ENCODE measurements around the gene FOXO3.
"Not testable (repeated sequence)": the region's sequence is repeated elsewhere in the genome, so short reads cannot be mapped to it uniquely, and the experiment has no call there.

Gene FOXO3

GRCh38 chr6:108665495-108666196 is 104.9 kb downstream of the FOXO3 start:
- DNase-seq = no peak

DNA sequence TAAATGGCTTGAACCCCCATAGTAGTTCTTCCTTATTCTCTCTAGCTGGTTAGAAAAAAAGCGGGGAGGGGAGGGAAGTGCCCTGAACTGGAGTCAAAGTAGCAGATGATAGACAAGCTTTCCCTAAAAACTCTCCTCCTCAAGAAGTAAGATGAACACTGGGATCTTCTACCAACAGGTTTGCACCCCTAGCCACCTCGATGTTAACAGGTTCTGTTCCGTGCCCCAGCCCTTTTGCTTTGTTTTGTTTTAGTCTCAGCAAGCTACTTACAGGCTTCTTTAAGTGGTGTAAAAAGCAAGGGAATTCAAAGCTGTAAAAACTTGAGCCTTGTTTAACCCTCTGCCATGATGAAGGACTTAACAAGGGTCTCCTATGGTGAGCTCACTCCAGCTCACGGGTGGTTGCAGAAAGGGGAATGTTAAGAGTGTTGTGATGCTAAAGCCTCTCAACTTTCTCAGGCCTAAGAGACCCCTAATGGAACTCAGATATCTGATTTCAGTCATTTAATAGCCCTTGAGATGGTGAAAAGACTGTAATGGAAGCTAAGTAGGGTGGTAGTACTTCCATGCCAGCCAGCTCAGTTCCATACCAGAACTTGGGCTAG is 106.0 kb downstream of the FOXO3 start:
- no peak for DNase-seq

DNA sequence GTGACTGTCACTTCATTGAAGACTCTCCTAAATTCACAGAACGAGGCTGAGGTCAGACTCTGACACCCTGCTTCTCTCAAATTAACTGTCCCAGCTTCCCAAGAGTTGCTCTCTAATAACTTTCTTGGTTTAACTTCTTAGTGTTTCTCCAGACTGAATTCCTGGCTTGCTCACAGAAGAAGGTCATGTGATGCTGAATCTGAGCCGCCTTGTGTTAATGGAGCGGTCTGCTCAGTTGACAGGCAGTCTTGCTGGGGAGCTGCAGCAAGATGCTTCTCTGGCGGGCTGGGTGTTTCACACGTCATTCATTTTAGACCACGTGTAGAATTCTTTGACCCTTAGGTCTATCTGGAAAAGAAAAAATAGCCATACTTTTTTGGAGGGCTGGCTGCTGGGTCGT is 107.3 kb downstream of the FOXO3 start:
- no peak for DNase-seq

DNA sequence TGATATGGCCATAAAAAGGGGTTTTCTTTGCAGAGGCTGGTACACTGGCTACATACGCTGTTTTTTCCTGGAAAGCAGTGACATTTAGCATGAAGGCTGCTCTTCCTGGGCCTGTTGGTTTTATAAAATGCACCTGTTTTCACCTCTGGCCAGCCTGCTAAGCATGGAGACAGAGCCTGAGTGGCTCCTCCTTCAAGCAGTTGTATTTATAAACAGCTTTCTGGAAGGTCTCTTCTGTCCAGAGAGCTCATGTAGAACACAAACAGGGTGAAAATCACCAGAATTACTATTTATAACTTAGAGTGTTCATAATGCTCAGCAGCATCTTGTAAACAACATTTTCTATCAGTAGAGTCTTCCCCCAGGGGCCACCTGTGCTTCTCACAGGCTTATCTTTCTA is 109.0 kb downstream of the FOXO3 start:
- no peak for DNase-seq

- no peak for DNase-seq
Observed at GRCh38 chr6:108671175-108671574, 110.5 kb downstream of the FOXO3 start.

DNA sequence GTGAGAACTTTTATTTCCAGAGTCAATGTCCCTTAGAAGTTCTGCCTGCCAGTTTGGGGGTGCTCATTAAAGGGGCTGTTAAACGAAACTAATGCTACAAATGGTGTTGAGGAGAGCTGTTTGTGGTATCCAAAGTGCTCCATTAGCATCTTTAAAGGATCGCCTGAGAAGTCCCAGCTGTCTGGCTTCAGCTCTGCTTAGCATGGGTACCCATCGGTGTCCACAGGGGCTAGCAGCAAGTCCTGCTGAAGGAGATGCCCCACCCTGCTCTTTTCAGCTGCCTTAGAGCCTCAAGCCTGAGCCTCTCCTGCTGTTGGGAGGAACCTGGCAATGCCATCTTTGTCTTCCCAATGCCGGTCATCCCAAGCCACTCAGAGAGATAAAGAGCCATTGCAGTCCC is 111.1 kb downstream of the FOXO3 start:
- DNase-seq = no peak

DNA sequence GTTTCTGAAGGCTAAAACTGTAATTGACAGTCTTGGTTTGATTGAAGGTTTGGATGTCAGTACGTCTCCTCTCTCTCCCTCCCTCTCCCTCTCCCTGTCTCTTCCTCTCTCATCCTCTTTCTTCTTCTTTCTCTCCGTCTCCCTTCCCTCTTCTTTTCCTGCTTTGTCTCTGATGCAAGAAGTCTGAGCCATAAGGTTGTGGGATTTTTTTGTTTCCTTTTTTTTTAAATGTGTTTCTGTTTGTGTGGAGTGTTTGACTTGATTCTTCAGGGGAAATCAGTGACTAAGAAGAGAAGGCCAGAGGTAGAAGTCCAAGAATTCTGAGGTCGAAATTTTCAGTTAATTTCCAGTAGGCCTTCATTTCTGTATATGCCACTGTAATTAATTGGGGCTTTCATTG is 111.9 kb downstream of the FOXO3 start:
- no peak for DNase-seq

DNA sequence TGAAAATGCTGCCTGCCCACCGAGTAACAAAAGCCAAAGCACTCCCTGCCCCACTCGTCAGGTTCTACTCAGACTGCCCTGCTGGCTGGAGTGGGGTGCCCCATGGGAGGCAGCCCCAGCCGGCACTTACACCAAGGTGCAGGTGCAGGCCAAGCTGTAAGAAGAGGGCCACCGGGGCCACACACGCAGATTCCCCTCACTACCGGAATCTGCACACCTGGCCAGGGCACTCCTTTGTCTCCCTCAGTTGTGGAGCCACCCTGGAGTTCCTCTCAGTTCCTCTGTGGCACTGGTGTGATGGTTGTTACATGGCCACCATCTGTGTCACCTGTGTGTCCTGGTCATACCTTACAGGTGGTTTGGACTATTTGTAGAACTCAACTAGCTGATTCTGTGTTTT is 112.4 kb downstream of the FOXO3 start:
- no peak for DNase-seq

DNA sequence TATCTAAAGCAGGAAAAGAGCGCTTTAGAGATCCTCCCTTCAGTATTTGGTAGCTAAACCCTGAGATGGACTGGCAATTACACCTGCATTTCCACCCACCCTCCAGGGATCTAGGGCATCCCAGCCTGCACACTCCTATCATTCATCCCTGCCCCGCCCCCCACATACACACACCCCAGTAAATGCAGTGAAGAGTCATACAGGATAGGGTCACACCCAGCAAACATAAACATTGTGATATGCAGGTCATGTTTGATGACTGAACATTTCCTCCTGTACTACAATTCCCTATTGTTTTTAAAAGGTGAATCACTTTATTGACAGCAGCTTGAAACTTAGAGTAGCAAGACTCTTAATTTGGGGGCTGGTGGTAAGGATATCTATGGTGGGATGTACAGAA is 112.9 kb downstream of the FOXO3 start:
- no peak for DNase-seq

DNA sequence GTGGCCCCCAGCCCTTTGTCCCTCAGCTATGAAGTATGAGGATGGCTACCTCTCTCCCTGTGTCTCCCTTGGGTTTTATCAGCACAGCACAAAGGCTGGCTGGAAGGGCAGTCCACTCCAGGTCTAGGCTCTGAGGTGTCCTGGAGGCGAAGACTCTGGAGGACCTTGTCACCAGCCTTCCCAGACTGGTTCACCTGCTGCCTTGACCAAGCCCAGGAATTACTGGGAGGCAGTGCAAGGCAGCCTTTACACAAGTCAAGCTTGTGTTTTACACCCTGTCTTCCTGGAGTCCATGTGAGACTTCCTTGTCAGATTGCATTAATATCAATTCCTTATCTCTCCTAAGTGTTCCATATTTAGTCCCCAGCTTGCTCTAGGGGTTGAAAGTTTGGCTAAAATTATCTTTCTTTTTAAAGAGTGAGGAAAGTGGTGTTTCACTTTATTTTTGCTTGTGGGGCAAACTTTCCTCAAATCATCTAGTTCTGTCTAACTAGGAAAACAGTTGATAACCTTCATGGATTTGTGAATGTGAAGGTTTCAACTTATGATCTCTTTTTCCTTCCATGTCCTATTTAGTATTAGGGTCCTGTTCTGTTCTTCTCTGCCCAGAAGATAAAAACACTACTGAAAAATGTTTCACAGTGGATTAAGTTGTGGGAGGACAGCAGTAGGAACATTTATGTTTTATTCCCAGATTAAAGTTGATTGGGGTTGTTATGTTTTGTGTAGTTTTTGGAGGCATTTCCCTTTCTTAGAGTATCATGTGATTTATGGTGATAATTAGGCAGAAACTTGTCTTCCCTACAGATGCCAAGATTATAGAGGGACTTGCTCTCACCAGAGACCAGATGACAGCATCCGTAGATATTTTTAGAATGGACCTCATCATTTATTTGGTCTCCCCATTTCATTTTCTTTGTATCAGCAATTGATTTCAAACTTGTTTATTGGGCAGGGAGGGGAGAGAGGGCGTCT is 114.8 kb downstream of the FOXO3 start:
- no peak for DNase-seq

- DNase-seq = no peak
Observed at GRCh38 chr6:108676555-108676954, 115.8 kb downstream of the FOXO3 start.

GRCh38 chr6:108677357-108677756 is 116.6 kb downstream of the FOXO3 start:
- no peak for DNase-seq

- no peak for DNase-seq
Observed at GRCh38 chr6:108677894-108678293, 117.2 kb downstream of the FOXO3 start.

- DNase-seq = not testable (repeated sequence)
Observed at GRCh38 chr6:108680314-108680713, 119.6 kb downstream of the FOXO3 start.

- DNase-seq = not testable (repeated sequence)
Observed at GRCh38 chr6:108681721-108682120, 121.0 kb downstream of the FOXO3 start.

DNA sequence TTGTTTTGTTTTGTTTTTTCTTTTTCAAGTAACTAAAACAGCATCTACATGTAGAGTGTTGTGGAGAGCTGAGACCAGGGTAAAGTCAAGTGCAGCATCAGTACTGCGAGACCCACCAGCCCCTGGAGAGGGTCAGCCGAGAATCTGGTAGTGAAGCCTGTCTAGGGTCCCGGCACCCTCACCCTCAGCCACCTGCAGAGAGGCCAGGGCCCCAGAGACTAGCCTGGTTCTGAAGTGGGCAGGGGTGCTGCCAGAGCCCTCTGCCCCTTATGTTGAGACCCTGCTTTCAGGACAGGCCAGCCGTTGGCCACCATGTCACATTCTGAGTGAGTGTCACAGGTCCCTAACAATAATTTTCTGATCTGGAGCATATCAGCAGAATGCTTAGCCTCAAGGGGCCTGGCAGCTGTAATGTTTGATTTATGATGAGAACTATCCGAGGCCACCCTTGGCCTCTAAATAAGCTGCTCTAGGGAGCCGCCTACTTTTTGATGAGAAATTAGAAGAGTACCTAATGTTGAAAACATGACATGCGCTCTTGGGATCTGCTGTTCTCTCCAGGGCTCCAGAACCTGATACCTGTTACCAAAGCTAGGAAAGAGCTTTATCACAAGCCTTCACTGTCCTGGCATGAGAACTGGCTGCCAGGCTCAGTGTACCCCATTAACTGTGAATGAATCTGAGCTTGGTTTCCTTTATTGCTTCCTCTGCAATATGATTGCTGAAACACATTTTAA is 121.8 kb downstream of the FOXO3 start:
- not testable (repeated sequence) for DNase-seq

- not testable (repeated sequence) for DNase-seq
Observed at GRCh38 chr6:108683976-108684375, 123.3 kb downstream of the FOXO3 start.

DNA sequence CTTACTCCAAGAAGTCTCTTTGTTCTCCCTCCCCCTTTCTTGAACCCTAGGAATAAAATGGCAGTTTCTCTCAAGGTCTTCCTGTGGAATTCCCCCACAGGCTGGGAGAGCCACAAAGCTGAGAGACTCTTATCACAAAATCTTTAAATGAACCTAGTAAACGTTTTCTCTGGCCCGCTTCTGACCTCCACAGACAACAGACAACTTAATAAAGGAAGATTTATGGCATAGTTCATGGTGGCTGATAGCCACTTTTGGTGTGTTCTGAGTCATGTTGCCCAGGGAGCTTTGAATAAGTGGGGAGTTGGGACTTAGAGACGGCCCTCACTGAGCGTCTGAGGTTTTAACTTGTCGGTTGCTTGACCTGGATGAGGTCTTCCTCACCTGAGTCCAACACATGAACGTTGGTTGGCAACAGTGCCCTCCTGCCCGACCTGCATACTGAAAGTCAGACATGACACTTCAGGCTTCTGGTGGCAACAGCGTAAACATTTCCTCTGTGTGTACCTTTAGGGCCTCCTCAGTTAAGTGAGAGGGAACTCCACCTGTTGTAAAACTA is 124.1 kb downstream of the FOXO3 start:
- DNase-seq = no peak

GRCh38 chr6:108685970-108686369 is 125.3 kb downstream of the FOXO3 start:
- DNase-seq = no peak

GRCh38 chr6:108686896-108687295 is 126.2 kb downstream of the FOXO3 start:
- DNase-seq = no peak

GRCh38 chr6:108687921-108688320 is 127.2 kb downstream of the FOXO3 start:
- DNase-seq = no peak
